GM18867 (cell line): ENCODE measurements around the gene KLHL22.
"Not testable (repeated sequence)": the region's sequence is repeated elsewhere in the genome, so short reads cannot be mapped to it uniquely, and the experiment has no call there.

Source experiments
- ATAC-seq: cut with Tn5 transposase; IDR thresholded peaks from one replicate; pipeline ENCODE4 v1.9.1; 2021; ENCODE audit warnings: mild to moderate bottlenecking, moderate library complexity; ENCODE audit not compliant: unreplicated experiment

Gene KLHL22

GRCh38 chr22:20504293-20504922, 8.8 kb upstream of the KLHL22 start:
- not testable (repeated sequence) for ATAC-seq

GRCh38 chr22:20503816-20504215, 8.2 kb upstream of the KLHL22 start:
- ATAC-seq = no peak

GRCh38 chr22:20499769-20500168, 4.2 kb upstream of the KLHL22 start:
- no peak for ATAC-seq

- no peak for ATAC-seq
These were observed 3.3 kb upstream of the KLHL22 start for GRCh38 chr22:20498913-20499312.

- ATAC-seq = no peak
These were observed 1.8 kb upstream of the KLHL22 start for GRCh38 chr22:20497426-20497825.

- ATAC-seq = peak; percentile 82
These were observed 476 bp upstream of the KLHL22 start for GRCh38 chr22:20495861-20496681.

GRCh38 chr22:20491346-20491745, 4.2 kb downstream of the KLHL22 start:
- no peak for ATAC-seq

- ATAC-seq = no peak
These were observed 4.7 kb downstream of the KLHL22 start for GRCh38 chr22:20490941-20491307.

GRCh38 chr22:20490183-20490940, 5.2 kb downstream of the KLHL22 start:
- ATAC-seq = no peak

- no peak for ATAC-seq
These were observed 6.6 kb downstream of the KLHL22 start for GRCh38 chr22:20488946-20489345.

- no peak for ATAC-seq
These were observed 7.9 kb downstream of the KLHL22 start for GRCh38 chr22:20487715-20488114.

GRCh38 chr22:20486229-20486628, 9.4 kb downstream of the KLHL22 start:
- ATAC-seq = no peak

- no peak for ATAC-seq
These were observed 10.5 kb downstream of the KLHL22 start for GRCh38 chr22:20484948-20485683.

GRCh38 chr22:20483771-20484170, 11.8 kb downstream of the KLHL22 start:
- no peak for ATAC-seq

GRCh38 chr22:20483143-20483506, 12.5 kb downstream of the KLHL22 start:
- not testable (repeated sequence) for ATAC-seq

- ATAC-seq = no peak
These were observed 15.9 kb downstream of the KLHL22 start for GRCh38 chr22:20479612-20480196.

GRCh38 chr22:20478059-20478458, 17.5 kb downstream of the KLHL22 start:
- not testable (repeated sequence) for ATAC-seq

- not testable (repeated sequence) for ATAC-seq
These were observed 20.0 kb downstream of the KLHL22 start for GRCh38 chr22:20475569-20475968.

GRCh38 chr22:20475115-20475436, 20.5 kb downstream of the KLHL22 start:
- ATAC-seq = no peak

- no peak for ATAC-seq
These were observed 22.8 kb downstream of the KLHL22 start for GRCh38 chr22:20472629-20473442.
